HG02943 (cell line): ENCODE results near the gene ZER1.
A peak's percentile ranks its signal among the peaks of the same experiment; 100 is the strongest.
"Not testable (repeated sequence)": the region's sequence is repeated elsewhere in the genome, so short reads cannot be mapped to it uniquely, and the experiment has no call there.

Experiments used
- ATAC-seq: cut with Tn5 transposase; IDR thresholded peaks from one replicate; pipeline ENCODE4 v1.9.1; 2021; ENCODE audit warnings: mild to moderate bottlenecking, low read depth, moderate library complexity; ENCODE audit not compliant: unreplicated experiment

ZER1 gene

DNA sequence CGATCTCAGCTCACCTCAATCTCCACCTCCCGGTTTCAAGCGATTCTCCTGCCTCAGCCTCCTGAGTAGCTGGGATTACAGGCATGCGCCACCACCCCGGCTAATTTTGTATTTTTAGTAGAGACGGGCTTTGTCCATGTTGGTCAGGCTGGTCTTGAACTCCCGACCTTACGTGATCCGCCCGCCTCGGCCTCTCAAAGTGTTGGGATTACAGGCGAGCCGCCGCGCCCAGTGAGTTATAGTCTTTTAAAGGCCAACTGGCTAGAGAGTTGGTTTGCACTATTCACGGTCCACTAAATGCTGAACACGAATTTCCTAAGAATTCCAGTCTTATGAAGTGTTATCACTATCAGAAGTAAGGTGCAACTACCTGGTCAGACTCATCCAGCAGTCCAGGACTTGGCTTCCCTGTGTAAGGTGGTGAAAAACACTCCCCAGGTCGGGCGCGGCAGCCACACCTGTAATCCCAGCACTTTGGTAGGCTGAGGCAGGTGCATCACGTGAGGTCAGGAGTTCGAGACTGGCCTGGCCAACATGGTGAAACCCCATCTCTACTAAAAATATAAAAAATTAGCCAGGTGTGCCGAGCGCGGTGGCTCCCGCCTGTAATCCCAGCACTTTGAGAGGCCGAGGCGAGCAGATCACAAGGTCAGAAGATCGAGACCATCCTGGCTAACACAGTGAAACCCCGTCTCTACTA lies 72.5 kb downstream of the ZER1 start:
- ATAC-seq, result not testable (repeated sequence)

DNA sequence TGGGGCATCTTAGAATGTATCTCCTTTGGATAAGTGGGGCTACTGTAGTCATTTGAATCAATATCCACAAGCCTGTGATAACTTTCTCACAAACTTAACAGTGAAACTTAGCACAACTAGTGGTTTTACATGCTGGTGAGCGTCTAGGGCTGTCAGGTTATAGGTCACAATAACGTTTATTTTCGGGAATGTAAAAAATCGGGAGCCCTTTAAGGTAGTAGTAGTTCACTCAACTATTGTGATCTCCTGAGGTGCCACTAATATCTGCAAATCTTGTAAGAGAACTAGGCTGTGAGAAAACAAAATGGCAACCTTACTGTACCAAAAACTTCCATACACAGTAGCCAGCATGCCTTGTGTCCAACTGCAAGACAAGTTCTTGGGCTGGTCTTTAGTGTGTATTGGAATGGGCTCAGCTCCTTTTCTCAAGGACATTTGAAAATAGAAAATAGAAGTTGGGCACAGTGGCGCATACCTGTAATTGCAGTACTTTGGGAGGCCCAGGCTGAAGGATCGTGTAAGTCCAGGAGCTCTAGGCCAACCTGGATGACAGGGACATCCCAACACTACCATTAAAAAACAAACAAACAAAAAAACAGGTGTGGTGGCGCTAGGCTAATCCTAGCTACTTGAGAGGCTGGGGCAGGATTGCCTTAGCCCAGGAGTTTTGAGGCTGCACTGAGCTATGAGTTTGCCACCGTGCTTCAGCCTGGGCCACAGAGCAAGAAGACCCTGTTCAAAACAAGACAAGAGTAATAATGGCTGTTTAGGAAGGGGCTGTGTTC lies 74.6 kb downstream of the ZER1 start:
- no peak for ATAC-seq

DNA sequence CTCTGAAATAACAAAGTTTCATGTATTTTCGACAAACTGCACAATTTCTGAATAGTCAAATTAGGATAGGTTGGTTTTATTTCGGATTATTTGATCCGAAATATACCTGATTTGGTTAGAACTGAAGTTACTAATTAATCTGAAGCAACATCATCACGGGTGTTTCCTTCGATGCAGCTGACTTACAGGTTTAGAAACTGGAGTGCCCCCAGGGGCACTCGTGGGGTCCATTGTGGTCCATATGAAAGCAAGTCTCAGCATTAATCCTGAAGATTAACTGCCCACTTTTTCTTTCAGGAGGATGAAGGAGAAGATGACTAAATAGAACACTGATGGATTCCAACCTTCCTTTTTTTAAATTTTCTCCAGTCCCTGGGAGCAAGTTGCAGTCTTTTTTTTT lies 77.4 kb downstream of the ZER1 start:
- ATAC-seq, result no peak

DNA sequence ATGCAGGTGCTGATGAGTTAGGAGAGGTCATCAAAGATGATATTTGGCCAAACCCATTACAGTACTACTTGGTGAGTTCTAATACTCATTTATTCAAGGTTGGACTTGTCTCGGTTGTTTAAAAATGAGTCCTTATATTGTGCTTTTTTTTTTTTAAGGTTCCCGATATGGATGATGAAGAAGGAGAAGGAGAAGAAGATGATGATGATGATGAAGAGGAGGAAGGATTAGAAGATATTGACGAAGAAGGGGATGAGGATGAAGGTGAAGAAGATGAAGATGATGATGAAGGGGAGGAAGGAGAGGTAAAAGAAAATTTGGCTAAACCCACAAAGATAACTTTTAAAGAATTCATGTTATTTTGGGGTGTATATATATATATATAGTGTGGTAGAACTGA lies 78.0 kb downstream of the ZER1 start:
- ATAC-seq, result not testable (repeated sequence)

DNA sequence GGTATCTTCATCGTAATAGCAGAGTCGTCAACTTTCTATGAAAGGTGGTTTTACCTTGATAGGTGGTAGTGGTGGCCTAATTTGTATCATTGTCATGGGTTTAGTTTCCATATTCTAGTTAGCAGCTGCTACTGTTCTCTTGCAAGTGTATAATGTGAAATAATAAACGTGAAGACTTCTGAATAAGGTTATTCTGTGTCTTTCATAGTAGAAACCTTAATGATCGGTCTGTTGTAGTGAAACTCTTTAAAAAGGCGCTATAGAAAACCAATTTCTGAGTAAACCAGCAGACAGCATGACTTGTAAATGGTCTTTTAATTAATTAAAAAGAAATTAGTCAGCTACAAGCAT lies 81.1 kb downstream of the ZER1 start:
- ATAC-seq, result no peak

DNA sequence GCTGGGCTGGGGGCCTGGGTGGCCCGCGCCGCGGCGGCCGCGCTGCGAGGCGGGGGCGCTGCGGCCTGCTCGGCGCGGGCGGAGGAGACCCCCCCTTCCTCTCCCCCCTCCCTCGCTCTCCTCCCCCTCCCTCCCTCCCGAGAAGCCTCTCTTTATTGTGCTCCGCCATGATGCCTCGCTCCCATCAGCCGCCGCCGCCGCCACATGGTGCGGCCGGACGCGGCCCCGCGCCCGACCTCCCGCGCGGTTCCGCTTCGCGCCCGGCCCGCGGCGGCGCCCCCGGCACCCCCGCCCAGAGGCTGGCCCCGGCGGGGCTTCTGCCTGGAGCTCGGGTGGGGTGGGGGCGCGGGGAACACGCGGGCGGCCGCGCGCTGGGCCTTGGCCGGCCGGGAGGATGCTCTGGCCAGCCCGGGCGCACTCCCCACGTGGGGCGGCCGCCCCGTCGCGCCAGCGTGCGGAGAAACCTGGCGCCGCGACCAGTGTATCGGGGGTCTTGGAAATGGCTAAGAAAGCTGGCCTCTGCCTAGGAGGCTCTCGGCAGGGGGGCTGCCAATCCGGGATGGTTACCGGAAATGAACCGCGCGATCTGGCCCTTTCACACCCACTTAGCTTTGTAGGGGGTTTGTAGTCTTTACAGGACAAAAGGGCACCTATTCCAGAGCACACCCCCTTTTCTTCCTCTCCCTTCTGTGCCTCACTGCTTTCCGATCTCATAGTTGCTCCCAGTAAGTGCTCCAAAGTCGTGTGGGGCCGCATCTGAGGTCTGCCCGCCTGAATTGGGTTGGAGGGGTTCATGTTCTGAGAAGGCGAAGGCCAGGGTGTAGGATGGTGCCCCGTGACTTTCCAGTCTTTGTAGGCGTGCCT lies 81.7 kb downstream of the ZER1 start:
- no peak for ATAC-seq

DNA sequence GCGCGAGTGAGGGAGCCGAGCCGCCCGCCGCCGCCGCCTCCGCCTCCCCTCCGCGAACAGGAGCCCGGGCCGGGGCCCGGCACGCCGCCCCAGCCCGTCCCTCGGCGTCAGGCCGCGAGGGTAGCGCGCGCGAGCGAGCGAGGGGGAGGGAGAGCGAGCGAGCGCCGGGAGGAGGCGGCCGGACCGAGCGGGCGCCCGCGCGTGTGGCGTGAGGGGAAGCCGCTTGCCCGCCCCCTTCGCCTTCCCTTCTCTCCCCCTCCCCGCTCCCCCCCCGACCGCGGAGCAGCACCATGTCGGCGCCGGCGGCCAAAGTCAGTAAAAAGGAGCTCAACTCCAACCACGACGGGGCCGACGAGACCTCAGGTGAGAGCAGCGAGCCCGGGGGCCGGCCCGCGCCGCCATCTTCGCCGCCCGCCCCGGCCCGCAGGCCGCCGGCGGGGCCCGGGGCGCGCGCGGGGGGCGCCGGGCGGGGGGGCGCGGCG lies 82.4 kb downstream of the ZER1 start:
- peak; percentile 9 for ATAC-seq

DNA sequence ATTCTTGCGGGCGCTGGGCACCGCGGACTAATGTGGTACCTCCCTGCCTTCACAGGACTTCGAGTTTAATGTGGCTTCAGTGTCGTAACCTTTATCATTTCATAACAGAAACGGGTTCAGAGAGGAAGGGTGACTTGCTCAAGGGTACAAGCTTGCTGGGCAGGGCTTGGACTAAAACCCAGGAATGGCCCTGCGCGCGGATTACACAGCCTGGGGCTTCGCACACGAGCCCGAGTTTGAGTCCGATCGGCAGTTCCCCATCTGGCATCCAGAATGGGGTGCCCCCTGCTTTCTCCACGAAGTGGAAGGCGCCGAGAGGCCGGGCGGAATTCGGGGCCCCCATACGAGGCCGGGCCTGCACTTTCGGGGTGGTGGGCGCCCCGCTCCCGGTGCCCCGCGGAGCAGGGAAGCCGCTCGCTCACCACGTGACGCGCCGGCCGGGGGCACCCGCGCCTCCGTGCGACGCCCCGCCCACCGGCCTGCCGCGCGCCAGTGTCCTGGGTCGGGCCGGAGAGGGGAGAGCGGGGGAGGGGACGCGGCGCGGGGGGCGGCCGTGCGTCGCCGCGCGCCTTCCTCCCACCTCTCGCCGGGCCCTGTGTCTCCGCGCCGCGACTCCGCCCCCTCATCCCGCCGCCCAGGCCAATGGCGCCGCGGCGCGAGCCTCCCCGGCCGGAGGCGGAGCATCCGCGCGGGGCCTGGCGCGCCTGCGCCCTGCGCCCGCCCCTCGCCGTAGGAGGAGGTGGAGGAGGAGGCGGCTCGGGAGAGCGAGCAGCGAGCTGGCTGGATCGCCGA lies 83.0 kb downstream of the ZER1 start, which contains the start of gene SET:
Gene SET (plus strand): TSS at position 722 of the 792 bp plus-strand sequence. CDS start 361 bp downstream, outside the sequence.
- peak; percentile 53 for ATAC-seq

DNA sequence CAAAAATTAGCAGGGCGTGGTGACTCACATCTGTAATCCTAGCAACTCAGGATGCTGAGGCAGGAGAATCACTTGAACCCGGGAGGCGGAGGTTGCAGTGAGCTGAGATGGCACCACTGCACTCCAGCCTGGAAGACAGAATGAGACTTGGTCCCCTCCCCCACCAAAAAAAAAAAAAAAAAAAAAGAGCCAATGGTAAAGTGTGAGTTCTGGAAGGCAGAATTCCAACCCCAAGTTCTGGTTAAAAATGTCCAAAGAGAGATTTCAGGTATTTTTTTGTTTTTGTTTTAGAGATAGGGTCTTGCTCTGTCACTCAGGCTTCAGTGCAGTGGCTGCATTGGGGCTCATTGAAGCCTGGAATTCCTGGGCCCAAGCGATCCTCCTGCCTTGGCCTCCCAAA lies 84.3 kb downstream of the ZER1 start:
- no peak for ATAC-seq

DNA sequence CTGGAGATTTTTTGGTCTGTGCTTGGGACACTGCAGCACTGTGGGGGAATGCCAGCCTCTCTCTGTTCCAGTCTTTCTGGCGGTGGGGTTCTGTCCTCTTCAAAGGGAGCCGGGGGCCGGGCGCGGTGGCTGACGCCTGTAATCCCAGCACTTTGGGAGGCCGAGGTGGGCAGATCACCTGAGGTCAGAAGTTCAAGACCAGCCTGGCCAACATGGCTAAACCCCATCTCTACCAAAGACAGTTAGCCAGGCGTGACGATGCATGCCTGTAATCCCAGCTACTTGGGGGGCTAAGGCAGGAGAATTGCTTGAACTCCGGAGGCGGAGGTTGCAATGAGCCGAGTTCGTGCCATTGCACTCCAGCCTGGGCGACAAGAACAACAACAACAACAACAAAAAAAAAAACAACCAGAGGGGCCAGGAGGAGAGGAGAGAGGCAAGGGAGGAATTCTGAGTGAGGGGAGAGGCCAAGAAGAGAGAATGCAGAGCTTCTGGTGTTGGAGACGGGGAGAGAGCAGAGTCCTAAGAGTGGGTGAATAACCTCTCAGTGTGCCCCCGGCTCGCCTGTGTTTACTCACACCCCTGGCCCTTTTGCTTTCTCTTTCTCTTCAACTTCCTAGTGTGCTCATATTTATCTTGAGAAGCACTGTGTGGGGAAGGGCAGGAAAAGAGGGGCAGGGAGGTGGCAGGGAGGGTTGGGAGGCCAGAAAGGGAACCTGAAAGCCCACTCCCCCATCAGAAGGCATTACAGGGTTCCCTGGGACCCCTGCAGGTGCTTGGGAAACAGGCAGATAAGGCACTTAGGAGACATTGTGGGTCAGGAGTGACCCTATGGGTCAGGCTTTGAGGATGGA lies 85.9 kb downstream of the ZER1 start:
- ATAC-seq, result no peak

DNA sequence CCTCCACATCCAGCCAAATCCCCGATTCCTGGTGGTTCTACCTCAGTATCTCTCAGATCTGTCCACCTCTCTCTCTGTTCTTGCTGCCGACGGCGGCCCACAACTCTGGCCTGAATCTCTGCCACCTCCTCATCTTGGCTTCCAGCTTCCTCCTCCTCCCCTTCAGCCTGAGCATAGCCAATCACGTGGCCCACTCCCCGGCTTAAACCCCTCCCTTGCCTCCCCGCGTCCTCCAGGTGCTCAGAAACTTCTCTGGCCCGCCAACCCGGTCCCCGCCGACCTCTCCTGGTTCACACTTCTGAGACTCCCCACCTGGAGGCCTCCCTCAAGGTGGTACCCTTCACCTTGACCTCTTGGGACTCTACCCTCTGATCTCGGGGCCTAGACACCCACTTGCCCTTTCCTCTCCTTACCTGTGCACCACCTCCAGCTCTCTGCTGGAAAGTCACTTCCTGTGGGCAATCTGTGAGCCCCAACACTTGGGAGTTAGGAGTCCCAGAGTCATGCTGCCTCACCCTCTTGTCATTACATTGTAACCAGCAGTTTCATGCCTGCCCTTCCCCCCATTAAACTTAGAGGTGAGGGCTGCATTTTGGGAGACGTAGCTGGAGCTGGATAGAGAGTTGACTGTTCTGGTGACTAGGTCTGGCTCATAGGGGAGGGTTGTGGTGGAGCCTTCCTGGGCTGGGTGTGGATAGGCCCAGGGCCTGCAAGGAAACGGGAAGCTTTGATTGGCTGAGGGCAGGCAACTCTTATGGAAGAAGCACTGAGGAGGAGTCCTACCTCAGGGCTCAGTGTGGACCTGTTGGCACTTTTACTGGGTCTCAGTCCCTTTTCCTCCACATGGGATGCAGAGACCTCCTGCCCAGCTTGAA lies 87.2 kb downstream of the ZER1 start:
- ATAC-seq, result no peak

DNA sequence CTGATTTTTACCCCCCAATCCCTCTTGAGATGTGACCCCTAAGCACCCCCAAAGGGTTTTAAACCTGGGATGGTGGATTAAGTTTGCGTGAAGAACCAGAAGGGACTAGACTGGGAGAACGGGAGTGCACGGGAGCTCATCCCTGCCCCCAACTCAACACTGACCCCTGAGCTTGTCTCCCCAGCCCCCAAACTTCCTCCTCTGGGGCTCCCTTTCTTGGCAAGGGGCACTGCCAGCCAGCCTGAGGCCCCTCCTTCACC lies 87.7 kb downstream of the ZER1 start:
- no peak for ATAC-seq

DNA sequence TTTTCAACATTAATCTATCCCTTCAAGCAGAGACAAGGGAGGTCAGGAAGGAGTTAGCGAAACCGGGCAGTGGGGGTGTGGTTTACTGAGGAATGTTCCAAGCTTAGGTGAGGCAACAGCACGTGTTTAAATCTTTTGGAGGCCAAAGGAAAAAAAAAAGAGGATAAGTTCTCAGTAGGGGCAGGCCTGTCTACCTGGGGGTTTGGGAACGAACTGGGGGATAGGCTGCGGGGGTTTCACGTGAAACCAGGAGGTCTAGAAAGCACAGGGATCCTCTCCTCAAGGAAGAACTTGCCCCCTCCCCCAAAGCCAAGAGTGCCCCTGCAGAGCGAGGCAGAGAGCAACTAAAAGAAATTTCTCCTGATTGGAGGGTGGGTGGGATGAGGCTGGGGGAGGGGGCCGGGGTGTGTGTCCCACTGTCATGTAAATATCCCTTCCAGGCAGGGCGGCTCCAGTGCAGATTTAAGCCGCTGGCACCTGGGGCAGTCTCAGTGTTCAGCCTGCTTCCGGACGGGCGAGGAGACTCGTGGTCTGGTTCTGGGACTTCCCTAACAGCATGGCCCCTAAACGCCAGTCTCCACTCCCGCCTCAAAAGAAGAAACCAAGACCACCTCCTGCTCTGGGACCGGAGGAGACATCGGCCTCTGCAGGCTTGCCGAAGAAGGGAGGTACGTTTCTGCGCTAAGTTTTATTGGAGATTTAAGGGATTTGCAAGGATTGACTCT lies 88.2 kb downstream of the ZER1 start:
- no peak for ATAC-seq
